HEK293T (cell line): ENCODE measurements around the gene LGALS7B.

ENCODE experiments used
- FOXA1 ChIP-seq: fragments of 450-650 bp; IDR thresholded peaks from 2 replicates; pipeline ENCODE4 v1.6.1; 2016; ENCODE audit warnings: mild to moderate bottlenecking
- SUZ12 ChIP-seq: fragments of 450-650 bp; IDR thresholded peaks from 2 replicates; pipeline ENCODE4 v1.6.1; 2016; ENCODE audit warnings: mild to moderate bottlenecking
- TARDBP ChIP-seq: fragments of 450-650 bp; IDR thresholded peaks from 2 replicates; pipeline ENCODE4 v1.6.1; 2016

DNA sequence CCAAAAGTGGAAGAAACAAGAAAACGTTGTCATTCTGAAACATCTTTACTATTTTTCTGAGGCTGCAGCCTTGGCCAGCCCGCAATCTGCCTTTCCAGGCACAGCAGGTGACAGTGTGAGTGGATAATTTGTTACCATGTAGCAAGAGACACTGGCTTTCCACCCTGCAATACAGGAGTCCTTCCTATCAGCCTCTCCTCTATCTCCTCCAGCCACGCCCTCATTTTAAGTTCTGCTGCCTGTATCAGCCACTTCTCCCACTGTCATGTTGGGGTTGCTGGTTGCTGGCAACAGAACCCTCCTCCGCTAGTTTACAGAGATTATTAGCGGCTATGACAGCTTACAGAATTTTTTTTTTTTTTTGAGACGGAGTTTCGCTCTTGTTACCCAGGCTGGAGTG is 7.9 kb upstream of the LGALS7B start:
- TF ChIP-seq TARDBP = no peak
- TF ChIP-seq FOXA1 = no peak
- TF ChIP-seq SUZ12 = no peak
